ENCODE results near the gene RALGDS. TPM values are rescaled to one million over a fixed set of nuclear protein-coding genes. Genes with fewer than 3 reads are reported as not detected.
"Not testable (repeated sequence)": the region's sequence is repeated elsewhere in the genome, so short reads cannot be mapped to it uniquely, and the experiment has no call there.

Gene RALGDS
- total RNA-seq, 3 donors from 2014 or later, result 38.3 to 59.4 (median 44.2) TPM

GRCh38 chr9:133065070-133065388, 56.0 kb downstream of the RALGDS start:
- Histone ChIP-seq H3K9me3 (no peaks in the 10 kb centered on the region), H3K4me3 (no peak overlapping the region), H3K36me3 (ENCODE audit: low read depth) (no peaks in the 10 kb centered on the region), H3K4me1 (ENCODE audit: low read depth) (no peaks in the 10 kb centered on the region)
- intact Hi-C loops (cut with DNase I, micrococcal nuclease), result no loop called here
- ATAC-seq, result no peak
- no peak for DNase-seq
- TF ChIP-seq CTCF (IDR thresholded peaks at IDR 0.05), result no peak

DNA sequence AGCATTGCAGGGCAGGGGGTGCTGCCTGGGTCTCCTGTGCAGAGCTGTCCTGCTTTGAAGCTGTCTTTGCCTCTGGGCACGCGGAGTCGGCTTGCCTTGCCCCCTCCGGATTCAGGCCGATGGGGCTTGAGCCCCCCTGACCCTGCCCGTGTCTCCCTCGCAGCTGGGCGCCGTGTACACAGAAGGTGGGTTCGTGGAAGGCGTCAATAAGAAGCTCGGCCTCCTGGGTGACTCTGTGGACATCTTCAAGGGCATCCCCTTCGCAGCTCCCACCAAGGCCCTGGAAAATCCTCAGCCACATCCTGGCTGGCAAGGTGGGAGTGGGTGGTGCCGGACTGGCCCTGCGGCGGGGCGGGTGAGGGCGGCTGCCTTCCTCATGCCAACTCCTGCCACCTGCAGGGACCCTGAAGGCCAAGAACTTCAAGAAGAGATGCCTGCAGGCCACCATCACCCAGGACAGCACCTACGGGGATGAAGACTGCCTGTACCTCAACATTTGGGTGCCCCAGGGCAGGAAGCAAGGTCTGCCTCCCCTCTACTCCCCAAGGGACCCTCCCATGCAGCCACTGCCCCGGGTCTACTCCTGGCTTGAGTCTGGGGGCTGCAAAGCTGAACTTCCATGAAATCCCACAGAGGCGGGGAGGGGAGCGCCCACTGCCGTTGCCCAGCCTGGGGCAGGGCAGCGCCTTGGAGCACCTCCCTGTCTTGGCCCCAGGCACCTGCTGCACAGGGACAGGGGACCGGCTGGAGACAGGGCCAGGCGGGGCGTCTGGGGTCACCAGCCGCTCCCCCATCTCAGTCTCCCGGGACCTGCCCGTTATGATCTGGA, 56.6 kb downstream of the RALGDS start:
- DNase-seq (no peak), ATAC-seq (no peak)
- H3K4me1 ChIP-seq (ENCODE audit: low read depth), result no peaks in the 10 kb centered on the region
- TF ChIP-seq CTCF (IDR thresholded peaks at IDR 0.05), result no peak
- H3K9me3 ChIP-seq, result no peaks in the 10 kb centered on the region
- H3K36me3 ChIP-seq (ENCODE audit: low read depth), result no peaks in the 10 kb centered on the region
- intact Hi-C loops (cut with DNase I, micrococcal nuclease), result no loop called here
- no peak overlapping the region for H3K4me3 ChIP-seq

- Histone ChIP-seq H3K4me1 (ENCODE audit: low read depth) (no peaks in the 10 kb centered on the region), H3K9me3 (no peaks in the 10 kb centered on the region), H3K4me3 (no peak overlapping the region), H3K36me3 (ENCODE audit: low read depth) (no peaks in the 10 kb centered on the region)
- DNase-seq (no peak), ATAC-seq (no peak)
- intact Hi-C loops (cut with DNase I, micrococcal nuclease), result no loop called here
- TF ChIP-seq CTCF (IDR thresholded peaks at IDR 0.05), result no peak
Observed at GRCh38 chr9:133063500-133064231, 57.4 kb downstream of the RALGDS start.

DNA sequence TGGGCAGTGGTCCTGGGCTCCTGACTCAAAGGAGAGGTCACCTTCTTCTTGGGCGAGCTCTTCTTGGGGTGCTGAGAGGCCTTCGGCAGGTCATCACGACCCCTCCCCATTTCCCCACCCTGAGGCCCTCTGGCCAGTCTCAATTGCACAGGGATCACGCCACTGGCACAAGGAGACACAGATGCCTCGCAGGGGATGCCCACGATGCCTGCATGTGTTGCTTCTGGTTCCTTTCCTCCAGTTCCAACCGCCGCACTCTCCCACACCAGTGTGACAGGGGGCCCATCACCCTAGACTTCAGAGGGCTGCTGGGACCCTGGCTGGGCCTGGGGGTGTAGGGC, 57.9 kb downstream of the RALGDS start:
- DNase-seq, result no peak
- Histone ChIP-seq H3K4me3 (no peak overlapping the region), H3K36me3 (ENCODE audit: low read depth) (no peaks in the 10 kb centered on the region), H3K9me3 (no peaks in the 10 kb centered on the region), H3K4me1 (ENCODE audit: low read depth) (no peaks in the 10 kb centered on the region)
- intact Hi-C loops (cut with DNase I, micrococcal nuclease), result no loop called here
- TF ChIP-seq CTCF (IDR thresholded peaks at IDR 0.05), result no peak
- ATAC-seq, result no peak

DNA sequence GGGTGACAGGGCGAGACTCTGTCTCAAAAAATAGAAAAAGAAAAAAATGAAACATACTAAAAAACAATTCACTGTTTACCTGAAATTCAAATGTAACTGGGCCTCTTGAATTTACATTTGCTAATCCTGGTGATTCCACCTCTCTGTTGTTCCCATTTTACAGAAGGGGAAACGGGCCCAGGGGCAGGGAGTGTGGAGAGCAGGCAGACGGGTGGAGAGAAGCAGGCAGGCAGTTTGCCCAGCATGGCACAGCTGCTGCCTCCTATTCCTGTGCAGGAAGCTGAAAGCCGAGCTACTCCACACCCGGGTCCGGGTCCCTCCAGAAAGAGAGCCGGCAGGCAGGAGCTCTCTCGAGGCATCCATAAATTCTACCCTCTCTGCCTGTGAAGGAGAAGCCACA, 58.5 kb downstream of the RALGDS start:
- H3K4me1 ChIP-seq (ENCODE audit: low read depth); H3K36me3 ChIP-seq (ENCODE audit: low read depth); H3K9me3 ChIP-seq; DNase-seq; intact Hi-C loops (cut with DNase I, micrococcal nuclease); ATAC-seq; H3K4me3 ChIP-seq: not testable (repeated sequence)

DNA sequence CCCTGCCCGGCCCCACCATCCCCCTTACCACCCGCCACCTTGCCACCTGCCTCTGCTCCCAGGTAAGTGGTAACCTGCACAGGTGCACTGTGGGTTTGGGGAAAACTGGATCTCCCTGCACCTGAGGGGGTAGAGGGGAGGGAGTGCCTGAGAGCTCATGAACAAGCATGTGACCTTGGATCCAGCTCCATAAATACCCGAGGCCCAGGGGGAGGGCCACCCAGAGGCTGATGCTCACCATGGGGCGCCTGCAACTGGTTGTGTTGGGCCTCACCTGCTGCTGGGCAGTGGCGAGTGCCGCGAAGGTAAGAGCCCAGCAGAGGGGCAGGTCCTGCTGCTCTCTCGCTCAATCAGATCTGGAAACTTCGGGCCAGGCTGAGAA, 59.3 kb downstream of the RALGDS start, which contains the start of gene CEL:
Gene CEL (plus strand): TSS at position 218 of the 382 bp plus-strand sequence. CDS start 22 bp downstream, at position 240.
- DNase-seq, result not testable (repeated sequence)

GRCh38 chr9:133061019-133061763, 59.8 kb downstream of the RALGDS start:
- peak; percentile 9 for ATAC-seq
- H3K36me3 ChIP-seq (ENCODE audit: low read depth); intact Hi-C loops (cut with DNase I, micrococcal nuclease); DNase-seq; H3K4me3 ChIP-seq; H3K9me3 ChIP-seq; H3K4me1 ChIP-seq (ENCODE audit: low read depth): not testable (repeated sequence)

More for the DNA sequence above, 59.3 kb downstream of the RALGDS start, which contains the start of gene CEL:
- H3K9me3 ChIP-seq; H3K4me3 ChIP-seq; H3K4me1 ChIP-seq (ENCODE audit: low read depth); intact Hi-C loops (cut with DNase I, micrococcal nuclease); H3K36me3 ChIP-seq (ENCODE audit: low read depth): not testable (repeated sequence)
- peak; percentile 48 for ATAC-seq
